HEK293 (cell line): ENCODE measurements around the gene RBM19.

Experiments used
- CTCF ChIA-PET: fragments of 350-600 bp; formaldehyde crosslinking; extraction: SDS; loops from one replicate; lab custom pipeline; 2021; ENCODE audit warnings: antibody characterized with exemption; lab: Yijun Ruan, JAX
- POLR2A ChIA-PET: fragments of 300-600 bp; formaldehyde crosslinking; extraction: SDS; loops from one replicate; lab custom pipeline; 2020; ENCODE audit warnings: antibody characterized with exemption, inconsistent platforms; lab: Yijun Ruan, JAX
- H3K27ac ChIP-seq: fragments of 200-500 bp; sonication (Bioruptor generic); 2 replicates; pipeline ENCODE4 v1.5.1; 2014; ENCODE audit warnings: low read depth, low read length, control low read depth, inconsistent platforms; ENCODE audit errors: extremely low read depth
- H3K36me3 ChIP-seq, 2 experiments: fragments of 200-500 bp in 1 of 2; sonication (Bioruptor generic) in 1 of 2; 1 replicate in 1 of 2; 2 replicates in 1 of 2; pipeline ENCODE4 v1.5.1; 2014 to 2017; ENCODE audit warnings: inconsistent platforms in 2 of 2, low read length in 2 of 2; ENCODE audit not compliant: control insufficient read depth in 2 of 2, insufficient read depth in 1 of 2
- H3K4me1 ChIP-seq: fragments of 200-500 bp; sonication (Bioruptor generic); 2 replicates; pipeline ENCODE4 v1.5.1; 2014; ENCODE audit warnings: mild to moderate bottlenecking, low read length, inconsistent platforms; ENCODE audit not compliant: control insufficient read depth, insufficient read depth
- H3K4me3 ChIP-seq: 2 replicates; pipeline ENCODE4 v1.5.1; 2011; ENCODE audit warnings: low read depth, mild to moderate bottlenecking, control low read depth, low read length, moderate library complexity
- H3K9me3 ChIP-seq: fragments of 200-500 bp; sonication (Bioruptor generic); 2 replicates; pipeline ENCODE4 v1.5.1; 2014; ENCODE audit warnings: low read depth, low read length, inconsistent platforms; ENCODE audit not compliant: control insufficient read depth, insufficient read depth
- OVOL3 ChIP-seq: fragments of 450-650 bp; formaldehyde crosslinking; IDR thresholded peaks from 2 replicates; pipeline ENCODE4 v1.5.1; 2016; ENCODE audit warnings: missing biosample characterization, missing genetic modification characterization
- RBAK ChIP-seq: fragments of 450-650 bp; formaldehyde crosslinking; IDR thresholded peaks from 2 replicates; pipeline ENCODE4 v1.5.1; 2016; ENCODE audit warnings: missing biosample characterization, missing genetic modification characterization
- ZNF549 ChIP-seq: fragments of 450-650 bp; IDR thresholded peaks from 2 replicates; pipeline ENCODE4 v1.5.1; 2018; ENCODE audit warnings: missing biosample characterization, missing genetic modification characterization, mild to moderate bottlenecking, inconsistent platforms, moderate library complexity
- ZNF623 ChIP-seq: fragments of 450-650 bp; formaldehyde crosslinking; IDR thresholded peaks from 2 replicates; pipeline ENCODE4 v1.5.1; 2016; ENCODE audit warnings: missing biosample characterization, missing genetic modification characterization
- TF ChIP-seq, protein P1 (sequence below): fragments of 450-650 bp; formaldehyde crosslinking; IDR thresholded peaks from 2 replicates; pipeline ENCODE4 v1.5.1; 2016; ENCODE audit warnings: missing biosample characterization, missing genetic modification characterization
- TF ChIP-seq, protein P2 (sequence below): fragments of 450-650 bp; formaldehyde crosslinking; IDR thresholded peaks from 2 replicates; pipeline ENCODE4 v1.5.1; 2016; ENCODE audit warnings: missing biosample characterization, missing genetic modification characterization
- TF ChIP-seq, protein P3 (sequence below): fragments of 450-650 bp; formaldehyde crosslinking; IDR thresholded peaks from 2 replicates; pipeline ENCODE4 v1.5.1; 2016; ENCODE audit warnings: missing biosample characterization, missing genetic modification characterization
- TF ChIP-seq, protein P4 (sequence below): fragments of 450-650 bp; formaldehyde crosslinking; IDR thresholded peaks from 2 replicates; pipeline ENCODE4 v1.5.1; 2016; ENCODE audit warnings: missing biosample characterization, missing genetic modification characterization, low read depth
- TF ChIP-seq, protein P5 (sequence below): fragments of 450-650 bp; formaldehyde crosslinking; IDR thresholded peaks from 2 replicates; pipeline ENCODE4 v1.5.1; 2017; ENCODE audit warnings: missing biosample characterization, missing genetic modification characterization

The RBM19 gene

DNA sequence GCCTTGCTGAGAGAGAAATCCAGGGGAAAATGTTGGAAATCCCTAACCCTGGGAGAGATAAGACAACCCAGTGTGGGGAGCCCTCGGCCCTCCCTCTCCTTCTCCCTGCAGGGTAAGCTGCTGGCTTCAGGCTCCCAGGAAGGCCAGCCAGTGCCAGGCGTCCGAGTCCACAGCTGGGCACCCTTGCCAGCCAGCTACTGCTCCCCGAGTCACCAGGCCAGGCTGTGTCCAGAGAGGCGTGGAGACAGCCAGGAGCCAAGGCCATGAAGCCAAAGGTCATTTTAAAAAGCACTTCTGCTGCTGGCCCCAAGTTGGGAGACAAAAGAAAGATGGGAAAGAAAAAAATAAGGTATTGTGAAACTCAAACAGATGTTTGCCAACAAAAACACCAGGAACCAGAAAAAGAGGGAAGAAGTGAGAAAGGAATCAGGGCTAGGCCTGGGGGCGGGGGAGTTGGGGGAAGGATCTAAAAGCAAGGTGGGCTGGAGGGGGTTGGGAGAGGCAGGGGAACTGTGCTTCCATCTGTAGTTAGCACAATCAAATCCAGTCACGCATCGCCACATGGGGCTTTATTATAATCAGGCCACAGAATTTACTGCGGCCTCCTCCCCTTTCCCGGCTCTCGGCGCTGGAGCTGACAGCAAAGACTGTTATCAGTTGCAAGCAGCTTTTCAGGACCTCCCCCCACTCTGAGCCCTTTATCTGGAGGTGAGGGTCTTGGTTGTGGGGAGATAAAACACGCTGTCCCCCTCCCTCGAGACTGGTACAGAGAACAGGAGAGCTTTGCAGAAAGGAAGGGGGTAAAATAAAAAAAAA is 33.5 kb downstream of the RBM19 start:
- ChIA-PET POLR2A (no interaction called here), CTCF (interaction anchor here (0.6 to 0.7 kb wide), 2 partner anchors 507 to 867 kb away, joined by 3 to 4 read pairs; no protein-coding TSS in a partner anchor)
- Histone ChIP-seq H3K4me3 (no peak overlapping the region), H3K4me1 (no peaks in the 10 kb centered on the region), H3K9me3 (no peaks in the 10 kb centered on the region), H3K36me3 (peaks cover 0 to 31% of the 10 kb centered on the region in 2 experiments; a peak in 1 of 3 replicates)
- no peak for TF ChIP-seq OVOL3 (tag by site-specific recombination)
- TF ChIP-seq, all 188 proteins: peak for 0
- no peak overlapping the region for H3K27ac ChIP-seq

DNA sequence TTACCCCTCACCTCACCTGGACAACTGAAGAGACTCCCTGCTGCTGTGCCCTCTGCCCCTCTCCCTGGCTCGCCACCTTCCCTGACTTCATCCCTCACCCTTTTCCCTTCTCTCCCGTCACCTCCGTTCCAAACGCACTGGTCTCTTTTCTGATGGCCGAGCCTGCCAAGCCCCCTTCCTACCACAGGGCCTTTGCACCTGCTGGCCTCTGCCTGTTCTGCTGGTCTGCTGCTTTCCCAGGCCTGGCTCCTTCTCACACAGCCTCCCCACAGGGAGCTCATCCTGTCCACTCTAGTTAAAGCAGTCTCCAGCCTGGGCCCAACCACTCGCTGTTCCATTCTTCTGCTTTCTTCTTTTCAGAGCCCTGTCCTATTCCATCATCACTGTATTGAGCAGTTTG is 34.6 kb downstream of the RBM19 start:
- ChIA-PET CTCF (interaction anchor here (0.7 kb wide), 2 partner anchors 19 to 506 kb away, joined by 3 to 4 read pairs; no protein-coding TSS in a partner anchor), POLR2A (no interaction called here)
- H3K4me3 ChIP-seq, result no peak overlapping the region
- no peaks in the 10 kb centered on the region for H3K9me3 ChIP-seq
- no peak overlapping the region for H3K27ac ChIP-seq
- TF ChIP-seq ZNF549 (tag by site-specific recombination) (no peak), ZNF623 (tag by site-specific recombination) (peak; percentile 91)
- TF ChIP-seq, protein P1, sequence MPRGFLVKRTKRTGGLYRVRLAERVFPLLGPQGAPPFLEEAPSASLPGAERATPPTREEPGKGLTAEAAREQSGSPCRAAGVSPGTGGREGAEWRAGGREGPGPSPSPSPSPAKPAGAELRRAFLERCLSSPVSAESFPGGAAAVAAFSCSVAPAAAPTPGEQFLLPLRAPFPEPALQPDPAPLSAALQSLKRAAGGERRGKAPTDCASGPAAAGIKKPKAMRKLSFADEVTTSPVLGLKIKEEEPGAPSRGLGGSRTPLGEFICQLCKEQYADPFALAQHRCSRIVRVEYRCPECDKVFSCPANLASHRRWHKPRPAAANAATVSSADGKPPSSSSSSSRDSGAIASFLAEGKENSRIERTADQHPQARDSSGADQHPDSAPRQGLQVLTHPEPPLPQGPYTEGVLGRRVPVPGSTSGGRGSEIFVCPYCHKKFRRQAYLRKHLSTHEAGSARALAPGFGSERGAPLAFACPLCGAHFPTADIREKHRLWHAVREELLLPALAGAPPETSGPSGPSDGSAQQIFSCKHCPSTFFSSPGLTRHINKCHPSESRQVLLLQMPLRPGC, result no peak
- peaks cover 0 to 25% of the 10 kb centered on the region in 2 experiments; a peak in 1 of 3 replicates for H3K36me3 ChIP-seq
- H3K4me1 ChIP-seq, result no peaks in the 10 kb centered on the region

DNA sequence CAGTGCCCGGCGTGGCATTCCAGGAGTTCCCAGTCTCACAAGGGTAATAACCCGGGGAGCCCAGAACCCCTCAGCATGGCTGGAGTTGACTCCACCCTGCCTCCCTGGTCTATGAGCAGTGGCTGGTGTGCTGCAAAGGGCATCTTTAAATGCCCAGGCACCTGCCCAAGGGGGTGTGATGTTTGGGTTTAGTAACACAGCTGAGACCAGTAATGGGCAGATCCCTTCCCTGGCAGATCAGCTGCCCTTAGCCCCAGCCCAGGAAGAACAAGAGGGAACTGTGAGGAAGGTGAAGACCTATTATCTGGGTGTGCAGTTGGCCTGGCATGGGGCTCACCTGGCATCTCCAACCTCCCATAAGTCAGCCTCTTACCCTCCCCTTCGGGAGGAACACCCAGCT is 35.9 kb downstream of the RBM19 start:
- TF ChIP-seq RBAK, result no peak
- TF ChIP-seq, protein P2, sequence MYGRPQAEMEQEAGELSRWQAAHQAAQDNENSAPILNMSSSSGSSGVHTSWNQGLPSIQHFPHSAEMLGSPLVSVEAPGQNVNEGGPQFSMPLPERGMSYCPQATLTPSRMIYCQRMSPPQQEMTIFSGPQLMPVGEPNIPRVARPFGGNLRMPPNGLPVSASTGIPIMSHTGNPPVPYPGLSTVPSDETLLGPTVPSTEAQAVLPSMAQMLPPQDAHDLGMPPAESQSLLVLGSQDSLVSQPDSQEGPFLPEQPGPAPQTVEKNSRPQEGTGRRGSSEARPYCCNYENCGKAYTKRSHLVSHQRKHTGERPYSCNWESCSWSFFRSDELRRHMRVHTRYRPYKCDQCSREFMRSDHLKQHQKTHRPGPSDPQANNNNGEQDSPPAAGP (tag by site-specific recombination), result no peak
- TF ChIP-seq, protein P3, sequence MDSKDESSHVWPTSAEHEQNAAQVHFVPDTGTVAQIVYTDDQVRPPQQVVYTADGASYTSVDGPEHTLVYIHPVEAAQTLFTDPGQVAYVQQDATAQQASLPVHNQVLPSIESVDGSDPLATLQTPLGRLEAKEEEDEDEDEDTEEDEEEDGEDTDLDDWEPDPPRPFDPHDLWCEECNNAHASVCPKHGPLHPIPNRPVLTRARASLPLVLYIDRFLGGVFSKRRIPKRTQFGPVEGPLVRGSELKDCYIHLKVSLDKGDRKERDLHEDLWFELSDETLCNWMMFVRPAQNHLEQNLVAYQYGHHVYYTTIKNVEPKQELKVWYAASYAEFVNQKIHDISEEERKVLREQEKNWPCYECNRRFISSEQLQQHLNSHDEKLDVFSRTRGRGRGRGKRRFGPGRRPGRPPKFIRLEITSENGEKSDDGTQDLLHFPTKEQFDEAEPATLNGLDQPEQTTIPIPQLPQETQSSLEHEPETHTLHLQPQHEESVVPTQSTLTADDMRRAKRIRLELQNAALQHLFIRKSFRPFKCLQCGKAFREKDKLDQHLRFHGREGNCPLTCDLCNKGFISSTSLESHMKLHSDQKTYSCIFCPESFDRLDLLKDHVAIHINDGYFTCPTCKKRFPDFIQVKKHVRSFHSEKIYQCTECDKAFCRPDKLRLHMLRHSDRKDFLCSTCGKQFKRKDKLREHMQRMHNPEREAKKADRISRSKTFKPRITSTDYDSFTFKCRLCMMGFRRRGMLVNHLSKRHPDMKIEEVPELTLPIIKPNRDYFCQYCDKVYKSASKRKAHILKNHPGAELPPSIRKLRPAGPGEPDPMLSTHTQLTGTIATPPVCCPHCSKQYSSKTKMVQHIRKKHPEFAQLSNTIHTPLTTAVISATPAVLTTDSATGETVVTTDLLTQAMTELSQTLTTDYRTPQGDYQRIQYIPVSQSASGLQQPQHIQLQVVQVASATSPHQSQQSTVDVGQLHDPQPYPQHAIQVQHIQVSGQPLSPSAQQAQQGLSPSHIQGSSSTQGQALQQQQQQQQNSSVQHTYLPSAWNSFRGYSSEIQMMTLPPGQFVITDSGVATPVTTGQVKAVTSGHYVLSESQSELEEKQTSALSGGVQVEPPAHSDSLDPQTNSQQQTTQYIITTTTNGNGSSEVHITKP (tag by site-specific recombination), result no peak
- TF ChIP-seq, protein P4, sequence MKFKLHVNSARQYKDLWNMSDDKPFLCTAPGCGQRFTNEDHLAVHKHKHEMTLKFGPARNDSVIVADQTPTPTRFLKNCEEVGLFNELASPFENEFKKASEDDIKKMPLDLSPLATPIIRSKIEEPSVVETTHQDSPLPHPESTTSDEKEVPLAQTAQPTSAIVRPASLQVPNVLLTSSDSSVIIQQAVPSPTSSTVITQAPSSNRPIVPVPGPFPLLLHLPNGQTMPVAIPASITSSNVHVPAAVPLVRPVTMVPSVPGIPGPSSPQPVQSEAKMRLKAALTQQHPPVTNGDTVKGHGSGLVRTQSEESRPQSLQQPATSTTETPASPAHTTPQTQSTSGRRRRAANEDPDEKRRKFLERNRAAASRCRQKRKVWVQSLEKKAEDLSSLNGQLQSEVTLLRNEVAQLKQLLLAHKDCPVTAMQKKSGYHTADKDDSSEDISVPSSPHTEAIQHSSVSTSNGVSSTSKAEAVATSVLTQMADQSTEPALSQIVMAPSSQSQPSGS (tag by site-specific recombination), result no peak
- TF ChIP-seq, protein P5, sequence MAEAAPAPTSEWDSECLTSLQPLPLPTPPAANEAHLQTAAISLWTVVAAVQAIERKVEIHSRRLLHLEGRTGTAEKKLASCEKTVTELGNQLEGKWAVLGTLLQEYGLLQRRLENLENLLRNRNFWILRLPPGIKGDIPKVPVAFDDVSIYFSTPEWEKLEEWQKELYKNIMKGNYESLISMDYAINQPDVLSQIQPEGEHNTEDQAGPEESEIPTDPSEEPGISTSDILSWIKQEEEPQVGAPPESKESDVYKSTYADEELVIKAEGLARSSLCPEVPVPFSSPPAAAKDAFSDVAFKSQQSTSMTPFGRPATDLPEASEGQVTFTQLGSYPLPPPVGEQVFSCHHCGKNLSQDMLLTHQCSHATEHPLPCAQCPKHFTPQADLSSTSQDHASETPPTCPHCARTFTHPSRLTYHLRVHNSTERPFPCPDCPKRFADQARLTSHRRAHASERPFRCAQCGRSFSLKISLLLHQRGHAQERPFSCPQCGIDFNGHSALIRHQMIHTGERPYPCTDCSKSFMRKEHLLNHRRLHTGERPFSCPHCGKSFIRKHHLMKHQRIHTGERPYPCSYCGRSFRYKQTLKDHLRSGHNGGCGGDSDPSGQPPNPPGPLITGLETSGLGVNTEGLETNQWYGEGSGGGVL (tag by site-specific recombination), result no peak
- Histone ChIP-seq H3K9me3 (no peaks in the 10 kb centered on the region), H3K27ac (no peak overlapping the region), H3K4me3 (no peak overlapping the region), H3K4me1 (no peaks in the 10 kb centered on the region), H3K36me3 (peaks cover 0 to 34% of the 10 kb centered on the region in 2 experiments; a peak in 1 of 3 replicates)
- POLR2A ChIA-PET, result no interaction called here
- CTCF ChIA-PET, result interaction anchor here (0.7 kb wide), 1 partner anchor 68 kb away, joined by 3 read pairs; no protein-coding TSS in a partner anchor
